ENCODE results near the gene LGALS3BP.
"Not testable (repeated sequence)": the region's sequence is repeated elsewhere in the genome, so short reads cannot be mapped to it uniquely, and the experiment has no call there.

The LGALS3BP gene

DNA sequence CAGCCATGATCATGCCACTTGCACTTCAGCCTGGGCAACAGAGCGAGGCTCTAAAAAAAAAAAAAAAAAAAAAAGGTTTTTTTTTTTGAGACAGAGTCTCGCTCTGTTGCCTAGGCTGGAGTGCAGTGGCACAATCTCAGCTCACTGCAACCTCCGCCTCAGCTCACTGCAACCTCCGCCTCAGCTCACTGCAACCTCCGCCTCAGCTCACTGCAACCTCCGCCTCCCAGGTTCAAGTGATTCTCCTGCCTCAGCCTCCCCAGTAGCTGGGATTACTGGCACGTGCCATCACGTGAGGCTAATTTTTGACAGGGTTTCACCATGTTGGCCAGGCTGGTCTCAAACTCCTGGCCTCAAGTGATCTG lies 16.8 kb downstream of the LGALS3BP start:
- DNase-seq = not testable (repeated sequence)

- DNase-seq = no peak
Measured at GRCh38 chr17:78962345-78962983, 17.3 kb downstream of the LGALS3BP start.

DNA sequence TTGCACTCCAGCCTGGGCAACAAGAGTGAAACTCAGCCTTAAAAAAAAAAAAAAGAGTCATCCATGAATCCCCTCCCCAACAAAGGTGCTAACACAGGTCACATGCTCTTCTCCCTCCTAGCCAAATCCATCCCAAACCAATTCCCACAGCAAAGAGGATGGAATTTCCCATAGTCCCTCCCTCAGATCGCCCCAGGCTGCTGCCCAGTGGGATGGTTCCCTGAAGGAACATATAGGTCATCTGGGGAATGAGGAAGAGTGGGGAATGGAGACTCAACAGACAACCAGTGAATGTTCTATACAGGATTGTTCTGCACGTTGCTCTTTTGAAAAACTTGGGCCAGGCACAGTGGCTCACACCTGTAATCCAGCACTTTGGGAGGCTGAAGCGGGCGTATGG lies 18.2 kb downstream of the LGALS3BP start:
- no peak for DNase-seq

DNA sequence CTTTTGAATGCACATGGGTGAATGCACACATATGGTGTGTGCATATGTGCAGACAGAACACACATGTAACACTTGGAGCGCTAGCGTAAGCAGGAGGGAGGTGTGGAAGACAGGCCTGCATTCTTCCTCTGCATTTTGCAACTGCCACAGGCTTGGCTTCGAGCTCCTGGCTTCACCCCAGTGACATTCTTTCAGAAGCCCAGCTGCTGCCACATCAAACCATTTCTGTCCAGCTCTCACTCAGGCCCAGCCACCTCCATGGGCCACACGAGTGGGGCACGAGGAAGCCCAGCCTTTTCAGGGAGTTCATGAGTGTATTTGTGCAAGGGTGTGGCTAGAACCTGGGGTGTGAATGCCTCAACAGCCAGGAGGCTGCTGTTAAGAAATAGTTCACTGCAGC lies 18.8 kb downstream of the LGALS3BP start:
- no peak for DNase-seq

DNA sequence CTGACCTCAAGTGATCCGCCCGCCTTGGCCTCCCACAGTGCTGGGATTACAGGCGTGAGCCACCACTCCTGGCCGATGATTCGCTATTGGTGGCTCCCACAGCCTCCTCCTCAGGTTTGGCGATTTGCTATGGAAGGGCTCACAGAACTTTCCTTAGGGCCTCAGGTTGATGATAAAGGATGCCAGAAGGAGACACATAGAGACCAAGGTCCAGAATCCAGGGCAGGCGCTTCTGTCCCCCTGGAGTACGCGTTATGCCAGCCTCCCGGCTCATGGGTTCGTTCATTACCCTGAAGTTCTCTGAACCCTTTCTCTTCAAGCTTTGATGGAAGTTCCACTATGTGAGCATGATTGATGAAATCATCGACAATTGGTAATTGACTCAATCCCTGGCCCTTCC lies 19.9 kb downstream of the LGALS3BP start:
- DNase-seq = no peak

GRCh38 chr17:78958641-78959127 lies 21.0 kb downstream of the LGALS3BP start:
- DNase-seq = no peak

DNA sequence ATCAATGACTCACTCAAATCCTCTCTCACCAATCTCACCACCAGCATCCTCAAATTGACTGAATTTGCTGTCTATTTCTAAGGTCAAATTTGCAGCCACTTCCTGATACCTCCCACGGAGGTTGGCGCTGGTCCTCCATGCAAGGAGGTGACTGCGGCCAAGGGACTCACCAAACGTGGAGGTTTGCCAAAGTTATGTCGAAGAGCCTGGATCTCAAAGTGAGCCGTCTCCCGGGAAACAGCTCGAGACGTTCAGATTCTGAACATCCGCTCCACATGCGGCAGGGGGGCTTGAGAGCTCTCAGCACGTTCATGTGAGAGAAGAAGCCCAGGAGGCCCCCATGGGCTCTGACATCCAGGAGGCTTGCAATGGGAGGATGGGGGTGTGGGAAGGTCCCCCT lies 22.6 kb downstream of the LGALS3BP start:
- DNase-seq = no peak

GRCh38 chr17:78956254-78956653 lies 23.5 kb downstream of the LGALS3BP start:
- DNase-seq = no peak

DNA sequence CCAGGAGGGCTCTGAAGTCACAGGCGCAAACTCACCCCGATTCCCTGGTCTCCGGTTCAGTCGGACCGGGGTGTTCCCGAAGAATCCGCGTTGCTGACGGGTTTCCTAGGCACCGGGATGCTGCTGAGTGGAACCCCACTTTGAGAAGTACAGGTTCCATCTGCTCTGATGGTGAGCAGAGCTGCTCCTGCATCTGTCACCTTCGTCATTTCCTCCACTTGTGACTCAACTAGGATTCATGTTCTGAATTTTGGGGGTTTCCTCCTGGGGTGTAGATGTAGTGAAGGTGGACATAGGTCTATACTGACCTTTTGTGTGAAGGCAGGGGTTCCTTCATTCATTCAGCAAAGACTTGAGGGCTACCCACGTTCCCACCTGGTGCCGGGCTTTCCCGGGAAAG lies 25.0 kb downstream of the LGALS3BP start:
- no peak for DNase-seq

GRCh38 chr17:78953356-78954350 lies 26.1 kb downstream of the LGALS3BP start:
- DNase-seq = no peak

DNA sequence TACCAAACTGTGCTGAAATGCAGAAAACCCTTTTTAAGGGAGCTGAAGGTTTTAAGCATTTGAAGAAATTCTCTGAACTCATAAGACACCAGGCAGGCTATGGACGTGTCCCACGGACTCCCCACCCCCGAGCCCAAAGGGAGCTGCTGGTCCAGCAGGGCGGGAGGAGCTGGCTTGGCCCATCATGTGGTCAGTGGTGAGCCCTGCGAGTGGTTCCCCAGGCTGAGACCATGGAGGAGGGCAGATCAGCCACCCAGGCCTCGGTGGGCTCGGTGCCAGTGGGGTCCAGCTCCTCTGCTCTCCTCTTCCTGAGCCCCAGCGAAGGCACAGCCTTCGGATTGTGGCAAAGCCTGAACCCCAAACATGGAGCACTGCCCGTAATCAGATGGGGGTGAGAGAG lies 27.0 kb downstream of the LGALS3BP start:
- no peak for DNase-seq

DNA sequence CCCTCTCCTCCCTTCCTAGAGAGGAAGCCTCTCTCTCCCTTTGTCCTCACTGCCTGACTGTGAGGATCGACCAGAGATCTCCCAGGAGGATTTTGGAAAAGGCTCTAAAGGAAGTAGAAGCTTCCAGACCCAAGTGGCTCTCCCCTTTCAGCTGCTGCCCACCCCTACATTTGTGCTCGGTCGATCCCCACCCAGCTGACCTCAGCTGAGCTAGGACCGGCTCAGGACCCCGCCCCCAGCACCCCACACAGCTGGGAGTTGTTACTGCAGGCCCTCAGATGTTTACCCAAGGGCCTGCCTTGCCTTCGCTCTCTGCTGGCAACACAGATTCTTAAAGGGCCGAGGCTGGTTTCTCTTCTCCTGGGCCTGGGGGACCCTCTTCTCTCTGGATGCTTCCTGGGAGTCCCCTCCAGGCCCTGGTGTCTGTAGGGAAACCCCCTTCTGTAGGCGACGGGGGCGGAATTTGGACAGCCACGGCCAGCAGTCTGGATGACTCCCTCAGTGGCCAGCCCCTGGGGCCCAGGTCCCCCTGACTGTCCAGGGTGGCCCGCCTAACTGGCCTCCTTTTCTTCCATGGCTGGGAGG lies 27.7 kb downstream of the LGALS3BP start:
- no peak for DNase-seq

DNA sequence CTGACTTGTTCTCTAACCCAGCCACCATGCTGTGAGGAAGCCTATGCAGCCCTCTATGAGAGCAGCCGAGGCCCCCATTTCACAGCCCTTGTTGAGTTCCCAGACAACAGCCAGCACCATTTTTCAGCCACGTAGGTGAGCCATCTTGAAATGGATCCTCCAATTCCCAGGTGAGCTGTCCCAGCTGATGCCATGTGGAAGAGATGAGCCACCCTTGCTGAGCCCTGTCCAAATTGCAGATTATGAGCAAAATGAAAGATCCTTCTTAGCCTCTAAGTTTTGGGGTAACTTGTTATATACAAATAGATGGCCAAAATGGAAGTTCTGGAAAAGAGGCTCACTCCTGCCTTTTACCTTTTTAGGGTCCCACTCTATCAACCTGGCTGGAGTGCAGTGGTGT lies 28.9 kb downstream of the LGALS3BP start:
- DNase-seq = no peak

DNA sequence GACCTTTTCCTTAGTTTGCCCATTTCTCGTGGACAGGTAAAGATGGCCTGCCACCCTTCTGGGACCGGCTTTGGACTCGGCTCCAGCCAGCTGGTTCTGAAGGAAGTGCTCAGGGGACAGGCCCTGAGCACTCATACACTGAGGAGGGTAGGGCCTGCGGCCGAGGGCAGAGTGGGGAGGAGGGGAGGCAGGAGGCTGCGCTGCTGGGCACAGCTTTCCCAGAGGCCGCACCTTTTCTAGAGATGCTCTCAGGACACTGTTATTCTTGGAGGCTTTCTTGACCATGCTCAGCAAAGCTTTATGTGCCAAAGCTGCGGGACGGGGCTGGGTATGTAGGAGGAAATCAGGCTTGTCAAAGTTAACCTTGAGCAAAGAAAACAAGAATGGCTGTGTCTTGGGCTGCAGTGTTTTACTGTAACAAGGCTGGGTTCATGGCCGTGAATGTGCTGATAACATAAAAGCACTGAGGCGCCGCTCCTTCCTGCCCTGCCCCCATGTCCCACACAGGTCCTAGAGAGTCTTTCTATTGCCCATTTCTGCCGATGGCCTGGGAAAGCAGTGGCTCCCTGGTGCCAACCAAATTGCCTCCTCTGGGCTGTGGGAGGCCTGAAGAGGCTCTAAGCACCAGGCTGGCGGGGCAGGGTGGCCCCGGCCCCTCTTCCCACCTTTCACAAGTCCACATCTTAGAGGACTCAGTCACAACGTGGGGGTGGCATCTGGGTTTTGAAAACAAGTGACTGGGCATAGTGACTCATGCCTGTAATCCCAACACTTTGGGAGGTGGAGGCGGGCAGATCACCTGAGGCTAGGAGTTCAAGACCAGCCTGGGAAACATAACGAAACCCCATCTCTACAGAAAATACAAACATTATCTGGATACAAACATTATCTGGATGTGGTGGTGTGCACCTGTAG lies 32.2 kb downstream of the LGALS3BP start:
- no peak for DNase-seq

- no peak for DNase-seq
Measured at GRCh38 chr17:78946631-78947030, 33.1 kb downstream of the LGALS3BP start.

- DNase-seq = no peak
Measured at GRCh38 chr17:78946131-78946530, 33.6 kb downstream of the LGALS3BP start.

- DNase-seq = not testable (repeated sequence)
Measured at GRCh38 chr17:78945455-78945854, 34.3 kb downstream of the LGALS3BP start.

DNA sequence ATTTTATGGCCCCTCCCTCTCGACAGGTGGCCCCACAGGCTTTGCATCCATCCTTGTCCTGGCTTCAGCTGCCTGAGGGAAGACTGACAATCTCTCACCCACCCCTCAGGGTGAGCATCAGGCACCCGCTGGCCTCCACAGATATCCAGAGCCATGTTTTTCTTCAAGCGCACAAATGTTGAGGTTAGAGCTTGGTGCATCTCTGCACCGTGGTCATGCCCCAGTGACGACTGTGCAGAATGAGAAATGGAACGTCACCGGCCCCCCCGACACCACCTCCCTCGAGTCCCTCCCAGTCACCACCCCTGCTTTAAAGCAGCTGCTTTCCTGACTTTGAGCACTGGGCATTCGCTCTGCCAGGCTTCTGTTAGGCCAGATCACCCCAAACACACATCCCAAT lies 34.8 kb downstream of the LGALS3BP start:
- no peak for DNase-seq

GRCh38 chr17:78944026-78944425 lies 35.7 kb downstream of the LGALS3BP start:
- DNase-seq = no peak

DNA sequence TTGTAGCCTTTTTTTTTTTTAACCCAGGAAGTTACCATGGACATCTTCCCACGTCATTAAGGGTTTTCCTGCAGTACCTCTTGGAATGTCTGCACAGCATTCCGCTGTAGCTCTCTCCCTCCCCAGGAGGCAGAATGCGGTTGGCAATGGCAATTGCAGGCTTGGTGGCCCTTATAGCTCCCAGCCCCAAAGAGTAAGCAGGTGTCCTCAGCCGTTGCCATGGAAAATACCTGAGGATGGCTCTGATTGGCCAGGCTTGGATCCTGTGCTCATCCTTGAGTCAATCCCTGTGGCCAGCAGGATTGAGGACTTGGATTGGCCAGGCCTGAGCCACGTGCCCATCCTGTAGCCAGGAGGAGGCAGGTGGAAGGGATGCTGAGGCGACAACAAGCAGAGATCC lies 39.0 kb downstream of the LGALS3BP start:
- DNase-seq = no peak

DNA sequence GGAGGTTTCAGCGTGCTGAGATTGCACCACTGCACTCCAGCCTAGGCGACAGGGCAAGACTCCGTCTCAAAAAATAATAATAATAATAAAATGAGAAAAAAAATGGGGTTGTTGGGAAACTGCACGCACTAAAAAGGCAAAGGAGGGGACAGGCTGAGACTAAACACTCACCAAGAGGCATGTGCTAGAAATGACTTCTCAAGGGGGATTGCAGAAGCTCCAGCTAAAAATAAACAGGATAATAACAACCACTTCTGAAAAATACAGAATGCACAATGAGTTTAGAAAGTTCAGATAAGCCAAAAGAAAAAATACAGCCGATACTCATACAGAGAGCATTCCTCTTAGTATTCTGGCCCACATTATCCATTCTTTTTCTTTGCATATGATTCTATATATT lies 39.5 kb downstream of the LGALS3BP start:
- no peak for DNase-seq

DNA sequence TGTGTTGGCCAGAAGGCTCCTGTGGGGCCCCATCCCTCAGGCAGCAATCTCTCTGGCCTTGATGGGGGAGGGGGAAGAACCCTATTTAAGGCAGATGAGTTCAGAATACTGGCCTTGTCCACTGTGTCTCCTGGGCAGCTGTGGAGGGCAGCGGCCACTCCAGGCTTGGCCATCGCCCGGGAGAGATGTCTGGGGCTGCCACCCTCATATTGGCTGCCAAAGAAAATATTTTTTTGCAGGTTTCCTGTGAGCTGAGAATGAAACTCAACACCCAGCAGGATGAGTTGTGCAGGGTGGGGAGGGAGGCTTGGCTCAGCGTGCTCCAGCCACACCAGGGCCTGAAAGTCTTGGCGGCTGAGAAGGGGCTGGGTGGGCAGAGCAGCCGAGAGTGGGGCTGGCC lies 40.1 kb downstream of the LGALS3BP start:
- no peak for DNase-seq

DNA sequence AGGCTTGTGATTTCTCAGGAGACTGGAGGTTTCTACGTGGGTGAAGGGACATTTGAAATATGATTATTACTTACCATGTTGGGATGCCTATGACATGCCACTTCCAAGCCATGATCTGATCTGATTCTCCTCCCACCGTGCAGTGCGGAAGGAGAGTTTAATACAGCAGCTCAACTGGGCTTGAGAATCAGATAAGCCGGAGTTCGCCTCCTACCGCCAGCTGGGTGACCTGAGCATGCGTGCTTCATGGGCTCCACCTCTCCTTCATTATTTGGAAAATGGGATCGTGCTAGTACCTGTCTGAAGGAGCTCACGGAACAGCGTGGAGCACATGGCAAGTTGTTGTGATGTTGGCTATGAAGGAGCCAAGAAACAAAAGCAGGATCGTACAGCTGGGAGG lies 42.2 kb downstream of the LGALS3BP start:
- DNase-seq = no peak

All from activated CD8-positive, alpha-beta memory T cell treated with anti-CD3 and anti-CD28 coated beads, Interleukin-2, amount 50 U/mL, for 48 hours (primary cell).